ENCODE measurements around the gene GEN1.

- no peak for TF ChIP-seq CTCF (IDR thresholded peaks at IDR 0.05)
- no peak for TF ChIP-seq POLR2A (IDR thresholded peaks at IDR 0.05)
Measured at GRCh38 chr2:17800219-17800618, 46.3 kb downstream of the GEN1 start.

Measured in uterus (tissue), 2 donors.